PC-9 (cell line): ENCODE results near the gene SCNN1B.

Experiments used
- CTCF ChIP-seq: fragments of 200-600 bp; sonication (generic); conservative IDR thresholded peaks from 2 replicates; pipeline ENCODE4 v1.6.1; 2017; ENCODE audit warnings: mixed run types, antibody characterized with exemption, mild to moderate bottlenecking, moderate library complexity
- EZH2 ChIP-seq: fragments of 200-600 bp; sonication (generic); IDR thresholded peaks from 2 replicates; pipeline ENCODE4 v1.8.0; 2017; ENCODE audit warnings: antibody characterized with exemption, low read depth

DNA sequence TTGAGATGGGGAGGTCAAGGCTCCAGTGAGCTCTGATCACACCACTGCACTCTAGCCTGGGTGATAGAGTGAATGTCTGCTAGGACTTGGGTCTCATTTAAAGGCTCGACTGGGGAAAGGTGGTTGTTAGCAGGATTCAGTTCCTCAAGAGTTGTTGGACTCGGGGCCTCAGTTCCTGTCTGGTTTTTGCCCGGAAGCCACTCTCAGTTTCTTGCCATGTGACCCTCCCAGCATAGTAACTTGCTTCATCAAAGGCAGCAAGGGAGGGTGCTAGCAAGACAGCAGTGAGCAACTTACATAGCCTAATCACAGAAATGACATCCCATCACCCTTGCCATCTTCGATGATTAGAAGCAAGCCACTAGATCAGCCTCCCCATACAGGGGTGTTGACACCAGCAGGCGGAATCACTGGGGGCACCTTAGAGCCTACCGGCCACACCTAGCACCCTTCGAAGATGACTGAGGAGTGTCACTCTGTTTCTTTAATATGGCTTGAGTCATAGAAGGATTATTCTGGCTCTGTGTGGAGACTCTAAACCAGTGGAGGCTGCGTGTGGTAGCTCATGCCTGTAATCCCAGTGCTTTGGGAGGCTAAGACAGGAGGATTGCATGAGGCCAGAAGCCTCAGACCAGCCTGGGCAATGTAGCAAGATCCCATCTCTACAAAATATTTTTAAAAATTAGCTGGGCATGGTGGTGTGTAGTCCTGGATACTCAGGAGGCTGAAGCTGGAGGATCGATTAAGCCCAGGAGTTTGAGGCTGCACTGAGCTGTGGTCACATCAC is 13.2 kb upstream of the SCNN1B start:
- TF ChIP-seq CTCF, result no peak
- TF ChIP-seq EZH2, result no peak
